Vagina (tissue), 2 donors: ENCODE results near the gene C1orf146.

Source experiments
- POLR2AphosphoS5 ChIP-seq, 2 donors: sonication (generic); formaldehyde crosslinking; IDR thresholded peaks; one replicate each; pipeline ENCODE4 v1.9.0; 2017; ENCODE audit warnings: antibody characterized with exemption in 2 of 2, mild to moderate bottlenecking in 2 of 2, low read depth in 1 of 2; ENCODE audit not compliant: insufficient read depth in 1 of 2
- TF ChIP-seq, protein P1 (sequence below), 3 experiments: fragments of 450-650 bp in 2 of 3; fragments of 200-600 bp in 1 of 3; sonication (generic) in 1 of 3; IDR thresholded peaks; one replicate each; pipeline ENCODE4 v1.5.1; 2017 to 2019; ENCODE audit warnings: antibody characterized with exemption in 3 of 3, mild to moderate bottlenecking in 2 of 3, moderate library complexity in 2 of 3

DNA sequence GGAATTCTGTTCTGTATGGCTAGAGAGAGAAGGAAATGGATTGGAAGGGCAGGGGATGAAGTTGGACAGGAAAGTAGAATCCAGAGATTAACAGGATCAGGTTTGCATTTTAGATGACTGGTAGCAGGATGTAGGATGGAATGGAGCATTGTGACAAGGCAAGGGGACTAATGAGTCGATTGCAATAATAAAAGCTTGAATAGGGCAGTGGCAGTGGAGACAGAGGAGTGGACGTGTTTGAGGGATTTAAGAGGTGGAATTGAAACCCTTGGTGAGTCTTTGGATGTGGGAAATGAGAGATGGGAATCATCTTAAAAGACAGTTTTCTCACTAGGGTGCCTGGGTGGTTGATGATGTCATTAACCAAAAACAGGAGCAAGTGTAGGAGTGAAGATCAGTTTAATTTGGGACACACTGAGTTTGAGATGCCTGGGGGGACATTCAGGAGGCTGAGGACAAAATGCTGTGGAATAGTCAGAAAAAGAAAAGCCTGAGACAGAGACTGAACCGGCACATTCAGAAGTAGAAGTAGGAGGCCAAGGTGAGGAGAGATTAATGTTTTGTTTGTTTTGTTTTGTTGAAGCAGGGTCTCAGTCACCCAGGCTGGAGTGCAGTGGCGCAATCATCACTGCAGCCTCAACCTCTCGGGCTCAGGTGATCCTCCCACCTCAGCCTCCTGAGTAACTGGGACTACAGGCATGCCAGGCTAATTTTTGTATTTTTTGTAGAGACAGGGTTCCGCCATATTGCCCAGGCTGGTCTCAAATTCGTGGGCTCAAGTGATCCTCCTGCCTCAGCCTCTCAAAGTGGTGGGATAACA, 29.1 kb upstream of the C1orf146 start:
- TF ChIP-seq, protein P1, sequence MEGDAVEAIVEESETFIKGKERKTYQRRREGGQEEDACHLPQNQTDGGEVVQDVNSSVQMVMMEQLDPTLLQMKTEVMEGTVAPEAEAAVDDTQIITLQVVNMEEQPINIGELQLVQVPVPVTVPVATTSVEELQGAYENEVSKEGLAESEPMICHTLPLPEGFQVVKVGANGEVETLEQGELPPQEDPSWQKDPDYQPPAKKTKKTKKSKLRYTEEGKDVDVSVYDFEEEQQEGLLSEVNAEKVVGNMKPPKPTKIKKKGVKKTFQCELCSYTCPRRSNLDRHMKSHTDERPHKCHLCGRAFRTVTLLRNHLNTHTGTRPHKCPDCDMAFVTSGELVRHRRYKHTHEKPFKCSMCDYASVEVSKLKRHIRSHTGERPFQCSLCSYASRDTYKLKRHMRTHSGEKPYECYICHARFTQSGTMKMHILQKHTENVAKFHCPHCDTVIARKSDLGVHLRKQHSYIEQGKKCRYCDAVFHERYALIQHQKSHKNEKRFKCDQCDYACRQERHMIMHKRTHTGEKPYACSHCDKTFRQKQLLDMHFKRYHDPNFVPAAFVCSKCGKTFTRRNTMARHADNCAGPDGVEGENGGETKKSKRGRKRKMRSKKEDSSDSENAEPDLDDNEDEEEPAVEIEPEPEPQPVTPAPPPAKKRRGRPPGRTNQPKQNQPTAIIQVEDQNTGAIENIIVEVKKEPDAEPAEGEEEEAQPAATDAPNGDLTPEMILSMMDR (IDR thresholded peaks at IDR 0.05) = no peak
- no peak for TF ChIP-seq POLR2AphosphoS5 (IDR thresholded peaks at IDR 0.05; ENCODE audit: insufficient read depth in 1 of 2, low read depth in 1 of 2)
